OCI-M1 (cell line): ENCODE results near the gene PROKR2.

Experiments
- DNase-seq: peaks from one replicate; lab custom pipeline; 2025; lab: John Stamatoyannopoulos, UW

Gene PROKR2

DNA sequence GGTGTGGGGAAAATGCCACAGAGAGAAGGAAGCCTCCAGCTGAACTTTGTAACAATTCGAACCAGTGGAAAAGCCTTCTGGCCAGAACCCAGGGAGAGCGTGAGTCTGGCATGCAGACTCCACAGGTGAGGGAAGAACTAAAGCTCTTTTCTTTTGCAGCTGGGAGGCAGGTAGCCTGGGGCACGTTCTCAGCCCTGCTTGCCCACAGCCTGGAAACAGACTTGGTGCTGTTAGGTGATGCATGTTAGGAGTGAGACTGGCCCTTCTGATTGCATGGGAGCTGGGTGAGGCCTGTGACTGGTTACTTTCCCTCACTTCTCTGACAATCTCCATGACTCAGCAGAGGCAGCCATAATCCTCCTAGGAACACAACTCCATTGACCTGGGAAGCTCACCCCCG is 34.2 kb downstream of the PROKR2 start:
- DNase-seq = no peak

DNA sequence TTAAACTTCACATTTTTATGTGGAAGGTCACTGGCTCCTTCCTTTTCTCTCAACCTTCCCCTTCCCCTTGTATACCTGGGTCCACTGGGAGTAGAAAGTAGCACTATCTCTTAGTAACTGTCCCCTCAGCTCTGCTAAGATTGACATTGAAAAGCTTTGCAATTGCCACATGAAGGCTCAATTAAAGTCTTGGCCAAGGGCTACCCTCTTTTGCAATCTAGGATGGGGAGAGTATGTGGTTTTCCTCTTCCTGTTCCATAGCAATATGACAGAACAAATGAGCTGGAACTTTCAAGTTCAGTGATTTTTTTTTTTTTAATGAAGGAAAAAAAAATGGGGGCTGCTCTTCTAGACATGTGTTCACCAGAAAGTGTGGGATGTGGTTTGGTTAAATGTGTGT is 37.1 kb downstream of the PROKR2 start:
- DNase-seq = no peak

DNA sequence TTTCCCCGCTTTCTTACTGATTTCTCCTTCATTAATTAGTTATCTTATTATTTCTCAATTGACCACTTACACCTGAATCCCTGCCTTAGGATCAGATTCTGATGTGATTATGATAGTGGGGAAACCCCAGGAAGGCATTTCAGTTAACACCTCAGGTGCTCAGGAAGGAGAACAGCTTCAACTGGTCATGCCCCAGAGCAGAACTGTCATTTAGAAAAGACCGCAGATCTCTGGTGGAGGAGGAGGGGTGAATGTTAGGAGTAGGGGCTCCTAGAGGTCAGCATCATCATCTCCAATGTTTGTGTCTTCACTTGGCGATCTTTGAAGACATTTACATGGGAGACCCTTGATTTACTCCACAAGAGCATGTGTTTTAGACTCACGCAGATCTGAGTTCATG is 44.5 kb downstream of the PROKR2 start:
- DNase-seq = no peak

DNA sequence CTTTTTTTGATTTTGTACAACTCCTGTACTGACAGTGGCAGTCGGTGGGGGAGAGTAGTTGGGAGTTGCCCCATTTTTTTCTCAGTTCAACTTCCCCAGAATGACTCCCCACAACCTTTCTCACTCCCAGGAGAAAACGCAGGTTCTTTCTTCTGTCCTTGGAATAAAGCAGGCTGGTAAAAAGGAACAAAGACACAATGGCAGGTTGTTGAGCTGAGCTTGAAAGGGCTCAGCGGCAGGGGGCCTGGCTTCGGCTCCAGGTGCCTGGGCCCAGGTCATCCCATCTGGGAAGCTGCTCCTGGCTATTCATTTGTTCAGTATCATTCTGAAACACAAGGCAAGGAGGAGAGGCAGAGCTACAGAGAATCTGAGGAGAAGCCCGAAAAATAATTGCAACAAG is 46.2 kb downstream of the PROKR2 start:
- DNase-seq = no peak

DNA sequence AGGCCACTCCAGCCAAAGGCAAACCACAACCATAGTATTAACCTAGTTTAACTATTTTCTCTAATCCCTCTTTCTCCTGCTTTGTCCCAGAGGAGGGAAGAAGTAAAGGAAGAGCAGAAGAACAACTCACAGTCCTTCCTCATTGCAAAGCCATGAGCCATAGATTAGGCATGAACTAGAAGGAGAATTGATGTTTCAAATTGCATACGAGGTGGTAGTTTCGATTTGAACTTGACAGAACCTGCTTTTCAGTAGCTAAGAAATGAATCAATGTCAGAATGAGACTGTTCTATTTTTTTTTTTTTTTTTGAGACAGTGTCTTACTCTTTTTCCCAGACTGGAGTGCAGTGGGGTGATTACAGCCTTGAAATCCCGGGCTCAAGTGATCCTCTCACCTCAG is 48.3 kb downstream of the PROKR2 start:
- no peak for DNase-seq

DNA sequence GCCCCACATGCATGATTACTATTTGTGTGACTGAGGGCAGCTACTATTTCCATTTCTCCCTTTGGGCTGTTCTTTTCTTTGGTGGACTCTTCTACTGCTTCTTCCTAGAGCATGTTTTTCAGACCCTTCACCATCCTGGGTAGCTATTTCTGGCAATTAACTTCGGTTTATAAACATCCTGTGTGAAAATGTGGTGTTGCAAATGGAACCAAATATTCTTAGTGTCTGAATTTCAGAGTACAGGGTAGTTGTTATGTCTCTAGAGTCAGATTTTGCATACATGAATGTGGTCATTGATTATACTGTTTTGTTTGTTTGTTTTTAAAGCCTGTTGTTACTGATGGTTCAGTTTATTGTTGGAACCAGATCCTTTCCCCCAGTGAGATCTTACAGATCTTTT is 49.7 kb downstream of the PROKR2 start:
- DNase-seq = no peak
